Measurements from ENCODE around the gene ASCL3. TPM values are rescaled to one million over a fixed set of nuclear protein-coding genes. Genes with fewer than 3 reads are reported as not detected.

ASCL3 gene
- total RNA-seq, 2 experiments from 2014 or later: not detected

DNA sequence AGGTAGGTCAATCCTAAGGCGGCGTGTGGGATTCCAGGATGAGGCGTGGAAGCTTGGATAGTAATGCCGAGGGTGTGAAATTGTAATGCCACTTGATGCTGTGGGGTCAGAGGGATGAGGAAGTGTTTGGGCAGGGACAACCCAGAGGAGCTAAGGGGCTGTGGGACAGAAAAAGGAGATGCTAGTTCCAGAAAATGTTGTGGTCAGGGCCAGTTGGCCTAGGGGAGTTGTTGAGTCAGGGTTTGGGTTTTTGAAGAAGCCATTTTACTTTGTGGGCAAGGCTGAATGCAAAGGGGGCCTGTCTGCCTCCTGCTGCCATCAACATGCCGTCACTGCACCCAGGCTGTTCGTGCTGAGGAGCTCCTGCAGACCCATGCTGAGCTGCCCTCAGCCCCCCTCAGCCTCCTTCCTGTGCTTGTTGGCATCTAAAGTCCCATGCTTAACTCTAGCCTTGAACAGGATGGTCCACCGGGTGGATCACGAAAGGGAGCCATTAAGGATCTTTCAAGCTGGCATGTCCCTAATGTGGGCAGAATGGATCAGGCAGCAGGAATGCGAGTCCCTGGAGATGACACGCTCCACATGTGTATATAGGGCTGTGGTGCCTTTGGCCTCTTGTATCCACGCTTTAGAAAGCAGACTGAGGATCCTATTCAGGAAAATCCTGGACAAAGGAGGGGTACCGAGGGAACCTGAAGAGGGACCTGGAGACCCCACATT is 12.2 kb downstream of the ASCL3 start:
- no peak for DNase-seq
- no peaks in the 10 kb centered on the region for H3K4me1 Mint-ChIP-seq
- H3K9me3 Mint-ChIP-seq: no peaks in the 10 kb centered on the region
- H3K4me3 Mint-ChIP-seq: no peak overlapping the region
- H3K27ac Mint-ChIP-seq: no peak overlapping the region
- no peaks in the 10 kb centered on the region for H3K36me3 Mint-ChIP-seq
- no peaks in the 10 kb centered on the region for H3K27me3 Mint-ChIP-seq

DNA sequence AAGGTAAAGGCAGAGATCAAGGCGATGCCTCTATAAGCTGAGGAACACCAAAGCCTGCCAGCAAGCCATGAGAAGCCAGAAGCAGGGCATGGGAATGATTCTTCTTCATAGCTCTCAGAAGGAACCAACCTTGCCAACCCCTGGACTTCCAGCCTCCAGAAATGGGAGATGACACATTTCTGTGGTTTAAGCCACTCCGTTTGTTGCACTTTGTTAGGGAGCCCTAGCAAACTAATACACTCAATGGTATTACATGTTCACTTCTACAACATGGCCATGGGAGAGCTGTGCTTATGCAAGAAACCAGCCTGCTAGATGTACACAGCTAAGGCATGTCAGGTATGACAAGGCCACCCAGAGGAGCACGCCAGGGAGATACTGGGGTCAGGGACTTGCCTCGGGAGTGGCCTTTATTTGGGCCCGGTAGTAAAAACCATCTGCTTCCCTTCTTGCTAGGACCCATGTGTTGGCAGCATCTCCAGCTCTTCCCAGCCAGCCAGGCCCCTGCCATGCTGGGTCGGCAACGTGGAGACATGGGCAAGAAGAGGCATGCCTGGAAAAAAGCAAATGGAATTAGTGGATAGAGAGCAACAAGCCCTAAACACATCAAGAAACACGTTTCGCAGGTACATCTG is 13.7 kb downstream of the ASCL3 start:
- H3K36me3 Mint-ChIP-seq: no peaks in the 10 kb centered on the region
- no peak overlapping the region for H3K27ac Mint-ChIP-seq
- H3K4me3 Mint-ChIP-seq: no peak overlapping the region
- DNase-seq: no peak
- no peaks in the 10 kb centered on the region for H3K4me1 Mint-ChIP-seq
- no peaks in the 10 kb centered on the region for H3K9me3 Mint-ChIP-seq
- H3K27me3 Mint-ChIP-seq: no peaks in the 10 kb centered on the region

DNA sequence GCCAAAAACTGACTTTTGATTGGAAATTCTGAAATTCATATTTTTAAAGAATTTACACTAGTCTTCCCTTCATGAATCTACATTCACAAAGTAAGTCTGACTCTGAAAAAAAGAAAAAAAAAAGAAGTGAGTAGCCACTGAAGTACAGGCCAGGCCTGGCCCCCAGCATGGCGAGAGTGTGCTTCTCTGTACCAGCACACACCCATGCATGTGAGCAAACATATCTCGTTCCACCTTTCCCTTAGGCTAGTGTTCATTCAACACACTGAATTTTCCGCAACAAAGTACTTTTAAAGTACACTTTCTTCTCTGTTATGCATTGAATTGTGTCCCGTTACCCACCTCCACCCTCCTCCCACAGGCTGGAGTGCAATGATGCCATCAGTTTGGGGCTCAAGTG is 14.6 kb downstream of the ASCL3 start:
- Mint-ChIP-seq H3K36me3 (no peaks in the 10 kb centered on the region), H3K4me3 (no peak overlapping the region), H3K4me1 (no peaks in the 10 kb centered on the region), H3K27ac (no peak overlapping the region), H3K27me3 (no peaks in the 10 kb centered on the region), H3K9me3 (no peaks in the 10 kb centered on the region)
- DNase-seq: no peak

DNA sequence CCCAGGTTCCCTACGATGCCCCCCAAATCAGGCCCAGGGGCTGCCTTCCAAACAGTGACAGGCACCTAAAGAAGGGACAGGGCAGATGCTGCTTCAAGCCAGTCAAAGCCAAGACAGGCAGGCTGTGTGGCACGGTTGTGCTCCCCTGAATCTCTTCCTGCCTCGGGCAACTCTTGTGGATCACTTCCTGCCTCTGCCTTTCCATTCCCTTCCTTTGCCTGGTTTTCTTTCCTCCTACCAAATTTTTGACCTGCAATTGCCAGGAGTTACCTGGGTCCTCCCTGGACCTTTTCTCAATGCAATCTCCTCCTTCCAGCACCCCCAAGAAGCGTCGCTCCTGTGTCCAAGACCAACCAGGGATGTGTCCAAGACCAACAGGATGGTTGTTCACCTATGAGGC is 15.6 kb downstream of the ASCL3 start:
- Mint-ChIP-seq H3K4me3 (no peak overlapping the region), H3K27ac (no peak overlapping the region), H3K4me1 (no peaks in the 10 kb centered on the region), H3K9me3 (no peaks in the 10 kb centered on the region), H3K36me3 (no peaks in the 10 kb centered on the region), H3K27me3 (no peaks in the 10 kb centered on the region)
- no peak for DNase-seq

DNA sequence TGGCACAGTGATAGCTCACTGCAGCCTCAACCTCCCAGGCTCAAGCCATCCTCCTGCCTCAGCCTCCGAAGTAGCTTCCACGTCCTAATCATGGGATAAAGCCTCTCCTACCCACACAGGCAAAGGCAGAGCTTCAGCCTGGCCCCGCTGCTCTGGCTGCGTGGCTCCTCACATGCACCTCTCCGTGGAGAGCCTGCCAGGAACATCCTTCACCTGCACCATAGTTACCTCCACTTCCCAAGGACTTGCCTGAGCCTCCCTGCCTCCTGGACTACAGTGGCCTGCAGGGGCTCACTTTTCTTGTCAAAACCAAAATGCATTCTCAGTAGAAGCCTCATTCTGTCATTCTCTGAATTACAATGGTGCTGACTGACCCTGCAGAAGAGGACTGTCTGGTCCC is 16.6 kb downstream of the ASCL3 start:
- H3K9me3 Mint-ChIP-seq: no peaks in the 10 kb centered on the region
- H3K4me1 Mint-ChIP-seq: no peaks in the 10 kb centered on the region
- H3K27ac Mint-ChIP-seq: no peak overlapping the region
- no peak overlapping the region for H3K4me3 Mint-ChIP-seq
- no peaks in the 10 kb centered on the region for H3K27me3 Mint-ChIP-seq
- peaks cover 3% of the 10 kb centered on the region for H3K36me3 Mint-ChIP-seq
- DNase-seq: no peak

DNA sequence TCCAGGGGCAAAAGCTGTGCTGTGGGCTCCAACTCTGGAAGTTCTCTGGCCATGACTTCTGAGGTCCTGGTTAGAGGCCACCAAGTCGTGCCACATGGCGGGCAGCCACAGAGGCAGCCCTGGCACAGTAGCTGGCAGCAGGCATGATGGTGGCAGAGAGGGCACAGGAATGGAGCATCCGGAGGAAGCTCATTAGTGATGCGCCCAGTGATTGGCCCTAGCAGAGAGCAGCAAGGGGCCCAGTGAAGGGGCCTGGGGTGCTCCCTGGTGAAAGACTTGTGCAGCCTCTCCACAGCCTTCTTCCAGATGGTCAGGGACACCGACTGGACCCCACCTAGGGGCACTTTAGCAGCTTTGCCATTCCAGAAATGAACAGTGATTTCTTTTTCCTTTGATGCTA is 17.1 kb downstream of the ASCL3 start:
- Mint-ChIP-seq H3K4me3 (no peak overlapping the region), H3K36me3 (peaks cover 3% of the 10 kb centered on the region), H3K27me3 (no peaks in the 10 kb centered on the region), H3K27ac (no peak overlapping the region), H3K4me1 (no peaks in the 10 kb centered on the region), H3K9me3 (no peaks in the 10 kb centered on the region)
- DNase-seq: no peak

DNA sequence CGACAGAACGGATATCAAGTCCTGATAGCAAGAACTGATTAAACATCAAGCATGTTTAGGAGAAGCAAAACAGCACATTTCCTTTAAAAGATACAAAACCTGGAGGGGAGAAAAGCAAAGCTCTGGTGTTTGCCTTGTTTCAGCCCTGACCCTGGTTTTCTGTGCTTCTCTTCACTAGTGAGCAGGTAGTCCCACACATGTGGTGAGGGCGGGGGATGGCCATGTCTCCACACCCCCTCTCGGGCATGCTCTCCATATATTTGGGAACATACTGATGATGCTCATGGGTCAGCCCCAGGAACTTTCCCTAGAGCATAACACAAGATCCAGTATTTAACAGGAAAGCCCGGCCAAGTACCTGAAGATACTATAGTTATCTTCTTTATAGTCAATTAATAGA is 20.1 kb downstream of the ASCL3 start:
- Mint-ChIP-seq H3K9me3 (no peaks in the 10 kb centered on the region), H3K27ac (no peak overlapping the region), H3K27me3 (no peaks in the 10 kb centered on the region), H3K4me1 (no peaks in the 10 kb centered on the region), H3K36me3 (peaks cover 7% of the 10 kb centered on the region), H3K4me3 (no peak overlapping the region)
- no peak for DNase-seq

DNA sequence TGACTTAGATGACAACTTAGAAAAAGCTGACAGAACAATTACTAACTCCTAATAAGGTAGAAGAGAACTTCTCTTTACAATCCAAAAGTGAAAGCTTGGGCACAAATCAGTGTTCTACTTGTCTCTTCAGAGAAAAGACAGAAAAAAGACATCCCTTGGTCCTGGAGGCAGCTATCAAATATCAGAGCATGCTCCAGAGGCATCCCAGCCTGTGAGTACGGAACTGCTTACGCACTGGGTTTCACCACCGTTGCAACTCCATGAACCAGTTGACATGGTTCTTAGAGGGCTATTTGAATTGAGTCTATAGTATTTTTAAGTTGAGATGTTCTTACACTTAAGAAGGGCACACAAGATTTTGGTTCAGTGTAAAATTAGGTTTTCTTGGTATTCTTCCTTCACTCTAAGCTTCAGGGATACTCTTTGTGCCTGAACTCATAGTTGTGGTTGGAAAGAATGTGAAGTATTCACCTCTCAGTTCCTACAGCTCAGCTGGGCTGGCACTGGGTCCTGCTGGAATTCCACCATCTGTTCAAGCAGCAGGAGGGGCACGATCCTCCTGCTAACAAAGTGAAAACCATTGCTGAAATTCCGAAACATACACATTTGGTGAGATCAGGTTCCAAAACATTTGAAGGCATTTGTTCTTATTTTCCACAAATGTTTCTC is 25.5 kb downstream of the ASCL3 start:
- H3K36me3 Mint-ChIP-seq: peaks cover 29% of the 10 kb centered on the region
- H3K9me3 Mint-ChIP-seq: no peaks in the 10 kb centered on the region
- no peak overlapping the region for H3K4me3 Mint-ChIP-seq
- DNase-seq: no peak
- H3K4me1 Mint-ChIP-seq: peaks cover 26% of the 10 kb centered on the region
- H3K27ac Mint-ChIP-seq: no peak overlapping the region
- H3K27me3 Mint-ChIP-seq: no peaks in the 10 kb centered on the region

DNA sequence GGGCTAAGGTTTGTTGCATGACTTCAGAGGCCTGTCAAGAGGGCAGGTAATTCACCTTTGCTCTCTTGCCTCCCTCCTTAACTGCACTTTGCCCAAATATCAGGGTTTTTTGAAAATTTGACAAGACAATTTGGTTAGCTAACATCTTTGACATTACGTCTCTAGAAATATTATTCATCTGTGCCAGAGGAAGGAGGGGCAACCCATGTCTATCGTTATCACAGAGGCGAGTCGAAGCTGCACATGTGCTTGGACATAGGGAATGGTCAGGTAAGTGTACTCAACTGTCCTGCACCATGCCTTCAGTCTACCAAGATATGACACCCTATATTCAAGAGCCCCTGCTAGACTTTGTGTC is 28.2 kb downstream of the ASCL3 start:
- peaks cover 26% of the 10 kb centered on the region for H3K36me3 Mint-ChIP-seq

DNA sequence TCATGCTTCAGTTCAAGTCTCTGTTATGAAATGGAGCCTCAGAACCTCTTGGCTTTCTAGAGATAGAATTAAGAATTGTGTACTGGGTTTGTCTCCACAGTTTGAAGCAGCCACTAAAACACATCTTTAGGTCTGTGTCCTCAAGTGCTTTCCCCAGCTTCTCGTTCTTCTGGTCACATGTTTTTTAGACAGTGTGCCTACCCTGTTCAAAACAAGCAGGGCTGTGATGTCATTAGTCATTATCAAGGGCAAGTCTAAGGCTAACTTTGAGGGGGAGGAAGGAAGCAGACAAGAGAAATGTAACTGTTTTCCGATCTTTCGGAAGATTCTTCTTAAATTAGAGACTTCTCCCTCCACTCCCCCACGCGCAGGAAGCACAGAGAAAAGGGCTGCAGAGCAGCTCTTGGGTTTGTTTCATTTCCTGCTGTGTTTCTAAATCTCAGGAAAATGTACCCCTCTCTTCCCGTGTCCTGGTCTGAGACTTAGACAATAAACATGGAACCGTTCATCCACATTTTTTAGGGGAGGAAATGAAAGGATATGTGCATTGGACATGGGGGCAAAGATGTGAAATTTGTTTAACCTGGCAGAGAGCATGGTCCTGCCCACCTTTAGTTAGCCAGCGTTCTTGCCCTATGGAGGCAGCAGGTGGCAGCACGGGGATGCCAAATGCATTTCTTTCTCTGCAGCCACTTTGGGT is 28.7 kb downstream of the ASCL3 start:
- Mint-ChIP-seq H3K27me3 (no peaks in the 10 kb centered on the region), H3K9me3 (no peaks in the 10 kb centered on the region), H3K4me1 (peaks cover 36% of the 10 kb centered on the region), H3K4me3 (peak overlapping the region; percentile 69), H3K36me3 (peaks cover 26% of the 10 kb centered on the region), H3K27ac (peak overlapping the region; percentile 93)
- DNase-seq: peak; percentile 54

More for the DNA sequence above, 28.2 kb downstream of the ASCL3 start:
- no peaks in the 10 kb centered on the region for H3K27me3 Mint-ChIP-seq
- peak overlapping the region; percentile 69 for H3K4me3 Mint-ChIP-seq
- peak overlapping the region; percentile 93 for H3K27ac Mint-ChIP-seq
- H3K9me3 Mint-ChIP-seq: no peaks in the 10 kb centered on the region
- peaks cover 36% of the 10 kb centered on the region for H3K4me1 Mint-ChIP-seq
- DNase-seq: no peak

DNA sequence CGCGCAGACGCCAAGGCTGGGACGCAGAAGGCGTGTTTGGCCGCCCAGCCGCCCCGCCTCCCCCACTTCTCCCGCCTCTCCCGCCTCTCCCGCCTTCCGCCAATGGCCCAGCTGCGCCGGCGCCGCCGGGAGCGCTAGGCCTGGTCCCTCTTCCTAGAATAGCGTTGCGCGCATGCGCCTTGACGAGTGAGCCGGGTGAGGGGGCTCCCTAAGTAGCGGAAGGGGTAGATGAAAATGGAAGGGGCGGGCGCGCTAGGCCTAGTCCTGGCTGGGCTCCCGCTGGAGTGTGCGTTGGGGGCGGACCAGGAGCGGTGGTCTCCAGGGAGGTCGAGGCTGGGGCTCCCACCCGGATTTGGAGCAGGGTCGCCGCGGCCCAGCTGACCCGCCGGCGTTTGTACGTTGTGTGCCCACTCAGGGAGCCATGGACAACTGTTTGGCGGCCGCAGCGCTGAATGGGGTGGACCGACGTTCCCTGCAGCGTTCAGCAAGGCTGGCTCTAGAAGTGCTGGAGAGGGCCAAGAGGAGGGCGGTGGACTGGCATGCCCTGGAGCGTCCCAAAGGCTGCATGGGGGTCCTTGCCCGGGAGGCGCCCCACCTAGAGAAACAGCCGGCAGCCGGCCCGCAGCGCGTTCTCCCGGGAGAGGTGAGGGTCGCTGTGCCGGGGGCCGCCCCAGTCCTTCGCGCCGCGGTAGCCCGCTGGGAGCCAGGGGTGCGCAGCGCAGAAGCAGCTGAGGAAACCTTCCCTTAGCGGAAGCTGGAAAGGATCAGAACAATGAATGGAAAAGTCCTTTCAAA is 31.6 kb downstream of the ASCL3 start, which contains the start of gene AKIP1:
TSS of gene AKIP1 (plus strand) at position 161 of the 795 bp plus-strand sequence. CDS start at position 422, 261 bp downstream.
- peaks cover 47% of the 10 kb centered on the region for H3K4me1 Mint-ChIP-seq
- no peaks in the 10 kb centered on the region for H3K27me3 Mint-ChIP-seq
- peak; percentile 94 for DNase-seq
- H3K4me3 Mint-ChIP-seq: peak within 1 kb of the TSS; percentile 90
- peak within 1 kb of the TSS; percentile 91 for H3K27ac Mint-ChIP-seq
- H3K9me3 Mint-ChIP-seq: no peaks in the 10 kb centered on the region
- H3K36me3 Mint-ChIP-seq: peaks cover 17% of the 10 kb centered on the region

DNA sequence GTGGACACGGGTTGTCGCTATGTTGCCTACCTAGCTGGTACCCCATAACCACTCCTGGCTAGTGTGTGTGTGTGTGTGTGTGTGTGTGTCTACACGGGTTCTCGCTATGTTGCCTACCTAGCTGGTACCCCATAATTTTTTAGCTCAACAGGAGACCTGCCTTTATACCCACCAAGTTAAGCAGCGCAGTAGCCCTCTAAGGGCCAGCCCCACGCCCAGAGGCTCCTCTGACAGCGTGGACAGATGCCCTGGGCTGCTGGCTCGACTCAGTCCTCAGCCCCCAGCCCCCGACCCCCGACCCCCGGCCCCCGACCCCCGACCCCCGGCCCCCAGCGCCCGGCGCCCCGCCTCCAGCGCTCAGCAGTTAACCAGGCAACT is 32.2 kb downstream of the ASCL3 start:
- Mint-ChIP-seq H3K9me3 (no peaks in the 10 kb centered on the region), H3K27me3 (no peaks in the 10 kb centered on the region), H3K27ac (no peak overlapping the region), H3K4me3 (peak overlapping the region; percentile 80), H3K4me1 (peaks cover 48% of the 10 kb centered on the region), H3K36me3 (peaks cover 17% of the 10 kb centered on the region)
- DNase-seq: peak; percentile 6

DNA sequence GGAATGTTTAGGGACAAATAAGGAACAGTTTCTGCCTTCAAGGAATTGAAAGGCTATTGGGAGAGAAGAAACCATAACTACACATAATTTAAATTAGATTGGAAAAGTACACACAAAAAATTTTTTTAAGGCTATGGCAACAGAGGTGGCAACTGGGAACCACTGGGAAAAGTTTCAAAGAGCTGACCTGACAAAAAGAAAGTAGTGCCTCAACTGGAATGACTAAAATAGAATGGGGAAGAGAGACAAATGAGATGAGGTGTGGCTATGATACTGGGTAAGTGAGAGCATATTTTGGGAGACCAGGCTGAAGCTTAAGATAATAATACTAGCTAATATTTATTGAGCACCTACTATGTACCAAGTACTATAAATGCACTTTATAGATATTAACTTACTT is 34.7 kb downstream of the ASCL3 start:
- Mint-ChIP-seq H3K27me3 (no peaks in the 10 kb centered on the region), H3K9me3 (no peaks in the 10 kb centered on the region), H3K27ac (no peak overlapping the region), H3K36me3 (peaks cover 3% of the 10 kb centered on the region), H3K4me1 (peaks cover 30% of the 10 kb centered on the region), H3K4me3 (no peak overlapping the region)
- no peak for DNase-seq

DNA sequence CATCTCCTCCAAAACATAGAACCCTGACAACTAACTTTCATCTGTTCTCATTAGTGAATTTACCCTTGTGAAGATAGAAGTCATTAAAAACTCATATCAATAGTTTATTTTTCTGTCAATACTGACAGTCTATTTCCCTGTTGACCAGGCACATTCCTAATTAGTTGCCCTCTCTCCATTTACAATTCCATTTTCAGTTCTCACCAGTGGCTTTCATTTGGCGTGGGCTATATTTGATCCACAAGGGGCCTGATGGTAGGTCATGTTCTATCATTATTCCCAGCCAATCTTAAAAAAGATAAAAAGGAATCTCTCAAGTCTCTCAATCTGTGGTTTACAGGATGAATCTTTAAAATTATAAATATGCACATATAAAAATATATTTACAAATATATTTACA is 35.7 kb downstream of the ASCL3 start:
- no peaks in the 10 kb centered on the region for H3K27me3 Mint-ChIP-seq
- peaks cover 2% of the 10 kb centered on the region for H3K9me3 Mint-ChIP-seq
- H3K27ac Mint-ChIP-seq: no peak overlapping the region
- H3K36me3 Mint-ChIP-seq: no peaks in the 10 kb centered on the region
- H3K4me1 Mint-ChIP-seq: peaks cover 24% of the 10 kb centered on the region
- H3K4me3 Mint-ChIP-seq: peak overlapping the region; percentile 7
- no peak for DNase-seq
